HG03520 (cell line): ENCODE results near the gene ROS1.
"Not testable (repeated sequence)": the region's sequence is repeated elsewhere in the genome, so short reads cannot be mapped to it uniquely, and the experiment has no call there.

ENCODE experiments used
- ATAC-seq: cut with Tn5 transposase; IDR thresholded peaks from one replicate; pipeline ENCODE4 v1.9.1; 2021; ENCODE audit warnings: mild to moderate bottlenecking, moderate library complexity; ENCODE audit not compliant: unreplicated experiment

The ROS1 gene

GRCh38 chr6:117425431-117426153 is at the start of gene ROS1:
TSS of gene ROS1 (minus strand) at chr6:117425942. CDS start at chr6:117425656, 286 bp downstream.
- no peak for ATAC-seq

- ATAC-seq, result no peak
Measured at GRCh38 chr6:117473401-117473800, 47.7 kb upstream of the ROS1 start.

- no peak for ATAC-seq
Measured at GRCh38 chr6:117472667-117473066, 46.9 kb upstream of the ROS1 start.

- ATAC-seq, result no peak
Measured at GRCh38 chr6:117469791-117470190, 44.0 kb upstream of the ROS1 start.

- ATAC-seq, result no peak
Measured at GRCh38 chr6:117469356-117469755, 43.6 kb upstream of the ROS1 start.

DNA sequence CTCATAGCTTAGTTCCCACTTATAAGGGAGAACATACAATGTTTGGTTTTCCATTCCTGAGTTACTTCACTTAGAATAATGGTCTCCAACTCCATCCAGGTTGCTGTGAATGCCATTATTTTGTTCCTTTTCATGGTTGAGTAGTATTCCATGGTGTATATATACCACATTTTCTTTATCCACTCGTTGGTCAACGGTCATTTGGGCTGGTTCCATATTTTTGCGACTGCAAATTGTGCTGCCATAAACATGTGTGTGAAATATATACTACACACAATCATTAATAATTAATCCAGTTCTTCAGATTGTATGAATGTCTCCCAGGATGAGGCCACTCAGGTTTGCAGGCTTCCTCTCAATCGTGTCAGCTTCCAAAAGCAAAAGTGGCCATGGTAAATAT is 42.8 kb upstream of the ROS1 start:
- not testable (repeated sequence) for ATAC-seq

- no peak for ATAC-seq
Measured at GRCh38 chr6:117467876-117468275, 42.1 kb upstream of the ROS1 start.

DNA sequence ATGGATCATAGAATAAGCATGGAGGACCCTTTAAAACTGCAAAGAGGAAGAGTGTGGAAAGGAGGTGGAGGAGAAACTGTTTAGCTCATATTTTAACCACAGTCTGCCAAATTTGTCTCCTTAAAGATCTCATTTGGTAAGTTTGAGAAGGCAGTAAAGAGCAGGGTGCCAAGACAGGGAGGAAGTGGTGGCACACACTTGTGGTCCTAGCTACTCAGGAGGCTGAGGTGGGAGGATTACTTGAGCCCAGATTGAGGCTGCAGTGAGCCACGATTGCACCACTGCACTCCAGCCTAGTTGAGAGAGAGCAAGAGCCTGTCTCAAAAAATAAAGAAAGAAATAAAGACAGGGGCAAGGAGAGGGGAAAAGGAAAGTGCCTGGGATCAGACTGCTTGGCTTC is 39.9 kb upstream of the ROS1 start:
- ATAC-seq, result no peak

DNA sequence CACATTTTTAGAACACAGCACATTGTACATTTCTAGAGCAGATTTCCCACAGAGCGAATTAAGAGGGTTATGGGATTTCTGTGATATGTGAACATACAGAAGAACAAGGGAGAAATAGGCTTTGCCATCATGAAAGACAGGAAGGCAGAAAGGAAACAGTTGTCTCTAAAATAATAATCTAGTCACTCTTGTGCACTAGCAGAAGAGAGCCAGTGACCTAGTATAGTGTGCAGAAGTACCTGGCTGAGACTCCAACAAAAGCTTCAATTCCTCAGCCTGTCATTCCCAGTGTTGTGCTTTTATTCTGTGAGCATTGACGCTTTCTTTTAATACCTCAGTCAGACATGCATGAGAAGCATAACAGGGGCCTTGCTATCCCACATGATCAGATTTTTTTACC is 39.0 kb upstream of the ROS1 start:
- ATAC-seq, result no peak

- peak; percentile 75 for ATAC-seq
Measured at GRCh38 chr6:117463762-117464665, 38.3 kb upstream of the ROS1 start.

DNA sequence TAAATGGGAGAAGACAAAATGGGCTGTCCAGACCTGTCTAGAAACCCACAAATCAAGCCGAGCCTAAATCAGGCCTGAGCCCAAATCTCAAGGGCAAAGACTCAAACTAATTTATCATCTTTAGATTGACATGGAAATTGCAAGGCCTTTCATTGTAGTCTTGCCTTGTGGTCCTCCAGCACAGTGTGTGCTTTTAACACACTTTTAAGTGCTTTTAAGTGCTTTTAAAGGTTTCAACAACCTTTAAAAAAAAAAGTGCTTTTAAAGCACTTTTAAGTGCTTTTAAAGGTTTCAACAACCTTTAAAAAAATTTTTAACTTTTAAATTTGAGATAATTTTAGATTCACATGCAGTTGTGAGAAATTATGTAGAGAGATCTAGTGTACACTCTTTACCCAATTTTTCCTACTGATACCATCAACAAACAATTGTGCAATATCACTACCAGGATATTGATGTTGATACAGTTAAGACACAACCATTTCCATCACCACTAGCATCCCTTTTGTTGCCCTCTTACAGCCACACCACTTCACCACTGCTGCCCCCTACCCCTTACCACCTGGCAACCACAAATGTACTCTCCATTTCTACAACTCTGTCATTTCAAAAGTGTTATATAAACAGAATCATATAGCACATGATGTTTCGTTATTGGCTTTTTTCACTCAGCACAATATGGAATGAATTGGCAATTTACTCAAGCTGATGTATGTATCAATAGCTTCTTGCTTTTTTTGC is 33.6 kb upstream of the ROS1 start:
- ATAC-seq, result no peak

DNA sequence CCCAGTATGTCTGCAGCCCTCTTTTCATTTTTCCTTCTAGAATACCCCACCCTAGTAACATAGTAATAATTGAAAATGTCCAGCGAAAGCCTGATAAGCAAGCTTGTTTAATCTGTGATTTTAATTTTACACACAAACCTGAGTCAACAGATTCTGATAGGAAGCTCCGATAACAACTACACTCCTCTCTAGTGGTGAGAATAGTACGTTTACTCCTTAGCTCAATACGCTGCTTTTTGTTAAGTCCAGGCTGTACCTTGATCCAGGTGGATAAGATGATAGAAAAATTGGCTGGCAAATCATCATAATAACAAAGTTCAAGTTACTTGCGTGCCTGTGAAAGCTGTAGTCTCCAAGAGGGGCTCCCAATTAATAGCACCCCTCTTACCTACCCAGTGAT is 31.3 kb upstream of the ROS1 start:
- ATAC-seq, result no peak

- no peak for ATAC-seq
Measured at GRCh38 chr6:117456250-117456649, 30.5 kb upstream of the ROS1 start.

- ATAC-seq, result no peak
Measured at GRCh38 chr6:117451671-117452070, 25.9 kb upstream of the ROS1 start.

DNA sequence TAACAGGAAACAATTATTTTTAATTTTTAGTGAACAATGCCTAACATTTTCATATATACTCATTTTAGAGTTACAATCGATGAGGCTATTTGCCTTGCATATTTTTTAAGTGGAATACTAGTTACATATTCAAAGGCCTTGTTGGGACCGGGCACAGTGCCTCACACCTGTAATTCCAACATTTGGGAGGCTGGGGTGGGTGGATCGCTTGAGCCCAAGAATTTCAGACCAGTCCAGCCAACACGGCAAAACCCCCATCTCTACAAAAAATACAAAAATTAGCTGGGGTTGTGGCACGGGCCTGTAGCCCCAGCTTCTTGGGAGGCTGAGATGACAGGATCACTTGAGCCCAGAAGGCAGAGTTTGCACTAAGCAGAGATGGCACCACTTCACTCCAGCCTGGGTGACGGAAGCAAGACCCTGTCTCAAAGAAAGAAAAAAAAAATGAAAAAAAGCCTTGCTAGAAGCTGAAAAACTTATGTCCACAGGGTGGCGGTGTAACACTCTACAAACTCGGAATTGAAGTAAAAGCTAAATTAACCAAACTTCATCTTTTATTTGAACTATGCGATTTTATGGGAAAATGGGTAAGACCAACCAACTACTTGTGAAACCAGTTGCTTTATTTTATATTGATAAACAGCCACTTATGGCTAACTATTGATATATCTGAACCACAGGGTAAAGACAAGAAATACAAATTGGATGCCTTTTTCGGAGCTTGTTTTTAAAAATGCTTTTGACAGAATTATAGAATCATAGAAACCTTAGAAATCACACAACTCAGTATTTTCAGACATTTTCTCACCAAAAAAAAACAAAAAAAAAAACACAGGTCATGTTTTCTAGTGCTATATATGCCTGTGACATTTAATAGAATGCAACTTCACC is 24.1 kb upstream of the ROS1 start:
- no peak for ATAC-seq

DNA sequence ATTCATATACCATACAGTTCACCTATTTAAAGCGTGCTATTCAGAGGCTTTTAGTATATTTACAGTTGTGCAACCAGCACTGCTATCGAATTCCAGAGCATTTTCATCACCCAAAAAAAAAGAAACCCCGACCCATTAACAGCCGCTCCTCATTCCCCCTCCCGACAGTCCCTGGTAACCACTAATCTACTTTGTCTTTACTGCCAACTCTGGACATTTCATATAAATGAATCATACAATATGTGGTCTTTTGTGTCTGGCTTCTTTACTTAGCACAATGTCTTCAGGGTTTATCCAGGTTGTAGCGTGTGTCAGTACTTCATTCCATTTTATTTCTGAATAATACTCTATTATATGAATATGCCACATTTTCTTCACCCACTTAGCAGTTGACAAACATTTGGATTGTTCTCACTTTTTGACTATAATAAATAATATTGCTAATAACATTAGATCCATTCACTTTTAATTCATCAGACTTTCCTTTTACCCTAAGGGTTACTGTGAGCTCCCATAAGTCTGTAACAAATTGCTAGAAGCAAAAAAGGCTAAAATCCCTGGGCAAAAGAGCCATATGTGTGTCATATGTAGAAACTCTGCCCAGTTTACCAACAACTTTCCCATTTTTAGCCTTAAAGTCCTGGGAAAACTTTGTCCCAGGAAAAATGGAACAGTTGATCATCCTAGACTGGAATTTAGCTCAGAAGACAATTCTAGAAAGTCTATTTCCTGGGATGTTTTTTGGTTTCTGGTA is 23.2 kb upstream of the ROS1 start:
- no peak for ATAC-seq

DNA sequence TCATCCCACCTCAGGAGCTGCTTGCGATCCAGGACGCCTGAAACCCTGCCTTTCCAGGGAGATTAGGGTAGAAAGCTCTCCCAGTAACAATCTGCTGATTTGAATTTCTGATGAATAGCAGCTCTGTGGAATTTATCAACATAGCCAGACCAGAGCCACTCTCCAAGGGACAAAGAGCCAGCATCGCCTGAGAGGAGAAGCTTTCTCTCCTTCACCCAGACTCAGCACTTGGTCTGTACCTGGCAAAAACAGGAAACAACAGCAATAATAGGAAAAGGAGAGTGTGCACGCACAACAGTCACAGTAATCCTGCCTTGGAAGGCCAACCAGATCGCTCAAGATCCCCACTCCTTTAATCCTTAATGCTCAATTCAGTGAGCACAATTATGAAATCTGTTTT is 22.3 kb upstream of the ROS1 start:
- no peak for ATAC-seq

DNA sequence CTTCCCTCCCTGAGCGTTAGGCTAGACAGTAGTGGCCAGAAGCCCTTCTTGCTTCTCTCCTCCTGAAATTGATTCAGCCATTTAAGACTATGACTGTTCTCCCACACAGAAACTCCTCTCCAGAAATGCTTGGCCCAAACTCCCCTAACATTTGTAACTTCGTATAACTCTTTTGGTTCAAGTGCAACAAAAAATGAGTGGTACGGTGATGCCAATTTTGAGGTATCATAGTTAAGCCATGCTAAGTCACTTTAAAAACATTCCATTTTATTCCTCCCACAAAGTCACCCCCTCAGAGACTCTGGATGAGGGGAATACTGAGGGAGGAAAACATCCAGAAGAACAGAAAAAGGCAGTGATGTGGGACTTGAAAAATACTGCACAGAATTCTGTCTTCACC is 21.1 kb upstream of the ROS1 start:
- no peak for ATAC-seq

- ATAC-seq, result no peak
Measured at GRCh38 chr6:117444600-117444999, 18.9 kb upstream of the ROS1 start.

DNA sequence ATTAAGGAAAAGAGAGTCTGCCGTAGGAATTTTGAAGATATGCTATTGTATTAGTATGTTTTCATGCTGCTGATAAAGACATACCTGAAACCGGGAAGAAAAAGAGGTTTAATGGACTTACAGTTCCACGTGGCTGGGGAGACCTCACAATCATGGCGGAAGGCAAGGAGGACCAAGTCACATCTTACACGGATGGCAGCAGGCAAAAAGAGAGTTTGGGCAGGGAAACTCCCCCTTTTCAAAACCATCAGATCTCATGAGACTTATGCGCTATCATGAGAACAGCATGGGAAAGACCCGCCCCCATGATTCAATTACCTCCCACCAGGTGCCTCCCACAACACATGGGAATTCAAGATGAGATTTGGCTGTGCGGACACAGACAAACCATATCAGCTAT is 16.6 kb upstream of the ROS1 start:
- ATAC-seq, result not testable (repeated sequence)
